IPS-18c (cell line): ENCODE measurements around the gene SLC25A21.
"Not testable (repeated sequence)": the region's sequence is repeated elsewhere in the genome, so short reads cannot be mapped to it uniquely, and the experiment has no call there.

Source experiments
- H3K4me3 ChIP-seq: 2 replicates; pipeline ENCODE4 v1.7.0; 2013; ENCODE audit warnings: low read depth, mild to moderate bottlenecking, low read length, moderate library complexity; ENCODE audit not compliant: insufficient read depth
- H3K9me3 ChIP-seq: one replicate; pipeline ENCODE4 v1.6.1; 2013; ENCODE audit warnings: mild to moderate bottlenecking, low read length, moderate library complexity; ENCODE audit not compliant: control insufficient read depth, insufficient read depth

SLC25A21 gene

DNA sequence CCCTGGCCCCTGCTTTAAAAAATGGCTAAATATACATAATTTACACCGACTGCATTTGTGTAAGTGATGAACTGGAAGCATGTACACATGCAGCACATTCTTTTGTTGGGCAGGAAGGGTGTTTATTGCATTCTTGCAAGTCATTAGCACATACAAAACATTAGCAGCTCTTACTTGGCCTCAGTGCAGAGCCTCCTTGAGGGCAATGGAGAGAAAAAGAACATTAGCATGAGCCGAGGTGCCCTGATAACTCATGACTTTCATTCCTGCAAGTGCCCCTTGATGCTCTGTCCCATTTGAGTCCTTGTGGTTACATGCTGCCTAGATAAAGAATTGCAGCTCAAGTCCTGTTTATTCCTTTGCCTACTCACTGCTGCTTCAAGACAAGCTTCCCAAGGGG, 448.9 kb downstream of the SLC25A21 start:
- Histone ChIP-seq H3K9me3 (no peaks in the 10 kb centered on the region), H3K4me3 (no peak overlapping the region)

DNA sequence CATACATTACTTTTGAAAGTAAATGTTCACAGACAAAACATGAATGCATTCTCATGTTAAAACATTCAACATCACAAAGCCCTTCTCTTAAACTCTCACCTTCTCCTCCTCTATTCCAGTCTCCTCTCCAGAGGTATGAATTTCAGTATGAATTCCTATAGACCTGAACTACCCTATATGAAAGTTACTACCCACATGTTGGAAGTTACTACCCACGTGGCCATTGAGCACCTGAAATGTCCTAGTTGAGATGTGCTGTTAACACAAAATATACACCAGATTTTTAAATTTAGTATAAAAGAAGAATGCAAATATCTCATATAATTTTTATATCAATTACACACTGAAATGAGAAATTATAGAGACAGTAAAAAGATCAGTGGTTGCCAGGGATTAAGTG, 450.5 kb downstream of the SLC25A21 start:
- Histone ChIP-seq H3K4me3 (no peak overlapping the region), H3K9me3 (no peaks in the 10 kb centered on the region)

DNA sequence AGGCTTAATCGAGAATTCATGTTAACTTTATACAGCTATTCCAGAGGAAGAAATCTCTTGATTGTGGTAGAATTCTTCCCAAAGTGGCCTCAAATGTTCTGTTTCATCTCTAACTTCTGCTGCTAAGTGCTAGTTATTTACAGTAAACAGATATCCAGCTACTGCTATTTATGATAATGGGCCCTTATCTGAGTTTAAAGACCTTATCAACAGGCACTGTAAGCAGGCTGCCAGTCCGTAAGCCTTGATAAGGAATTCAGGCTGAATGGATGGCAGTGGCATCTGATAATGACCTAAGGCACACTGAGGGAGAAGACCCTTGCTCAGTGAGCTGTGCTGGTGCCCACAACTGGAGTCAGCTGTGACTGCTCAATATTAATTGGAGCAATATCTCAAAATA, 451.7 kb downstream of the SLC25A21 start:
- no peak overlapping the region for H3K4me3 ChIP-seq
- H3K9me3 ChIP-seq, result no peaks in the 10 kb centered on the region

DNA sequence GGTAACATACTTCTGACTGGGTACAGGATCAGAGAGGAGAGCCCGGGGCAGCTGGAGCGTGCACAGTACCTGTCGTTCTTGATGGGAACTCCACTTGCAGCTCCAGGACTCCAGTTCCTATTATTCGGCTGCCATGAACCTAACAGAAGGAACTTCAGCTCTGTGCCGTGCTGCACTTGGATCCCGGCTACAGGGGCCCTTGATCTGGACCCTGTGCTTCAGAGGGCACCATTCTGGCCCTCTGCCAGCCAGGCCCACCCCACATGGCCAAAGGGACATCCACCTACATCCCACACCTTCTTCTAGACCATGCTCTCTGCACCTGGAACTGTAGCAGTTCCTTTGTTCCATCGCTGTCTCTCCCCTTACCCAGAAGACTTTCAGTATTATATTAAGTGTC, 452.6 kb downstream of the SLC25A21 start:
- H3K9me3 ChIP-seq, result no peaks in the 10 kb centered on the region
- H3K4me3 ChIP-seq, result no peak overlapping the region

DNA sequence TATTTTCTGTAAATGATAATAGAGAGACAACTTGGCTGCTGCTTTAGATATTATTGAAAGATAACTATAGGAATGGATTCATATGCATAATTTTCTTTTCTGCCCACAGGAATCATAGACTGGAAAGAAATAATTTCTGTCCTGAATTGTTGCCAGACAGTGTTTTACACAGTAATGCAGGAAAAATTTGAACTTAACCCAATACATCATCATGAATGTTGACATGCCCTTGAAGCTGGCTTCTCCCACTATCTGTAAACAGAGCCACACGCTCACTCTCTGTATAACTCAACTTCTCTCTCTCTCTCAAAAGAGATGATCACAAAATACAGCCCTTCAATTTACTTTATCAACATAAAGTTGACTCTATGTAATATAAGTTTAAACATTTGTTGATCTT, 454.2 kb downstream of the SLC25A21 start:
- H3K9me3 ChIP-seq, result no peaks in the 10 kb centered on the region
- no peak overlapping the region for H3K4me3 ChIP-seq

DNA sequence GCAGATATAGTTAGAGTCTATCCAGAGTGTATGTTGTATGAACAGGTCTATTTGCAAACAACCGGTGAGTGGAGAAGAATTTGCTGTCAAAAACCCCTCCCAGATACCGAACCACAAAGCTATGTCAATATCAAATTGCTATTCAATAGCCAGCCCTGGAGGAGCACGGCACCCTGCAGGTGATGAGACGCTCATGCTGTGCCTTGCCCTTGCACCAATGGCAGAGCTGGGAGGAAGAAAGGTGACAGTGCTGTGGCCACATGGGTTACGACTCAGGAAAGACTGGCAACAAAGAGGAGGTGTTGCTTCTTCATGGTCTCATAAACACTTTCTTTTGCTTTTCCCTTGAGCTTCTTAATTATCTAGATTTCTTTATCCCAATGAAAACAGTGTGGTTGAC, 455.0 kb downstream of the SLC25A21 start:
- H3K4me3 ChIP-seq, result no peak overlapping the region
- no peaks in the 10 kb centered on the region for H3K9me3 ChIP-seq

DNA sequence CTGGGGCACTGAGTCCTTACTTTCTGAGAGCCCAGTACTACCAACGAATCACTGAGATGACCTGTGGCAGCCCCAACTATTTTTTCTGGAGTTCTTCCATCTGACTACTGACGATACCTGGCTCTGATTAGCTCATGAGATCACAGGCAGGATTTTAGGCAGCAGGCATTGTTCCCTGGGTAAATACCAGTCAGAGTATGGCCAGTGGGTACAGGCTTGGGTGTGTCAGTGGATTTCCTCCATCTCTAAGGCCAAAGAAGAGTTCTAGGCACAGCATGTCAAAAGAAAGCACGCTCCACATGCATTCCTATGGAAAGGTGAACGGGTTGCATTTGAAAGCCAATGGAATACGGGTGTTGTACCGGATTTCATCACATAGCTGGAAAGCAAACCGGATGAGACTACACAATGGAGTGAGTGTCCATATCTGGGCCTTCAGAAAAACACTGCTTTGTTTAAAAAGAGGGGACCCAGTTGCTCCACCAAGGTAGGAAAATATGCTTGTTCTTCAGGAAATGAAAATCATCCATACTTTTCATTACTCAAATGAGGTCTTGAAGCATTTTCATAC, 455.7 kb downstream of the SLC25A21 start:
- H3K9me3 ChIP-seq, result no peaks in the 10 kb centered on the region
- H3K4me3 ChIP-seq, result no peak overlapping the region

DNA sequence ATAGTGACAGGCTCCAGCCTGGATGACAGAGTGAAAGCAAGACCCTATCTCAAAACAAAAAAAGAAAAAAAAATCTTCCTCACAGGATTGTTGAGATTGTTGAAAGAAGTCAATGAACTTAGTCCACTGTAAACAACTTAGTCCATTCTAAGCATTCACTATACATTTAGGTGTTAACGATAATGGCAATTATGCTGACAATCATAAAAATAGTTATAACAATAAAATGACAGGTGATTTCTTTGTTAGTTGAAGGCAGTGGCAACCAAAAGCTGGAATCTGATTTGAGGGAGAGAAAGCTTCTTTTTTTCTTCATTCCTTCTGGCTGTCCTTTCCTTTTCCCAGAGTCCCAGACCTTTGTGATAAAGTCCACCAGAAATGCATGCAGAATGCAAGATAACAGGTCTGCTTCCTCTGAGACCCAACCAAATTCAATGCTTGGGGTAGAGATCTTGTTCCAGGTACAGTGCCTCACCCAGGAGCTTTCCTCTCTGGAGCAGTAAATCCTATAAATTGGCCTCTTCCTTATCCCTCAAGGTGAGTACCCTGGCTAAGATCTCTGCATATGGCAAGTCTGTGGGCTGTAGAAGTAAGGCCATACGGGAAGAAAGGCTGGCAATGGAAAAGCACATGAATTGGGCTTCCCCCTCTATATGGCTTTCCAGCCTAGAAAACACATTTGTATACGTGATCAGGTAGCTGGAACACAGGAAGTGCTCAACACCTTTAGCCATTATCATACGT, 458.3 kb downstream of the SLC25A21 start:
- Histone ChIP-seq H3K4me3 (no peak overlapping the region), H3K9me3 (no peaks in the 10 kb centered on the region)

DNA sequence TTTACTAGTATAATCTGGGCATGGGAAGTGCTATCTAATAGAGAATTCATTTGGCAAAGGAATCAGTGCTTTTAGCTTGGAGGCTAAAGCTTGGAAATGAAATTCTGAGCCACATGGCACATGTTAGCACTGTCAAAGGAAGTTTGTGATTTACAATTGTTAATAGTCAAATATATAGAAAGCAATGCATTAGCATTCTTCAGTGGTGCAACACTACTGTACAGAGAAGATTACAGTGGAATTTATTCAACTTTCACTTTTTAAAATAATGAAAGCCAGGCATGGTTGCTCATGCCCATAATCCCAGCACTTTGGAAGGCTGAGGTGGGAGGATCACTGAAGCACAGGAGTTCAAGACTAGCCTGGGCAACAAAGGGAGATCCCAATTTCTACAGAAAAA, 464.8 kb downstream of the SLC25A21 start:
- Histone ChIP-seq H3K9me3 (no peaks in the 10 kb centered on the region), H3K4me3 (no peak overlapping the region)

DNA sequence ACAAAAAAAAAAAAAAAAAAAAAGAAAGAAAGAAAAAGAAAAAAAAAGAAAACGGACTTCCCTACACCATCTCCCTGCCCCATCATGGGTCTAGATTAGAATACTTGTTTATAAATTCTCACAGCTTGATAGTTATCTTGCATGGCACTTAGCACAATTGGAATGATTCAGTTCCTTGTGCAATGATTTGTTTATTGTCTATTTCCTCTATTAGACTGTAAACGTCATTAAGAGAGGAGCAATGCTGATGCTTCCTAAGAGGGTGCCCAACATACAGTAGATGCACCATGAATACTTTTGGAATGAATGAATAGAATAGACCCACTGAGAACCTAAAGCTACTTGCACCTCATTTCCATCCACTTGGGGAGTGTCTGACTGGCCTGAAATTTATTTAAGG, 469.9 kb downstream of the SLC25A21 start:
- Histone ChIP-seq H3K4me3 (no peak overlapping the region), H3K9me3 (no peaks in the 10 kb centered on the region)

DNA sequence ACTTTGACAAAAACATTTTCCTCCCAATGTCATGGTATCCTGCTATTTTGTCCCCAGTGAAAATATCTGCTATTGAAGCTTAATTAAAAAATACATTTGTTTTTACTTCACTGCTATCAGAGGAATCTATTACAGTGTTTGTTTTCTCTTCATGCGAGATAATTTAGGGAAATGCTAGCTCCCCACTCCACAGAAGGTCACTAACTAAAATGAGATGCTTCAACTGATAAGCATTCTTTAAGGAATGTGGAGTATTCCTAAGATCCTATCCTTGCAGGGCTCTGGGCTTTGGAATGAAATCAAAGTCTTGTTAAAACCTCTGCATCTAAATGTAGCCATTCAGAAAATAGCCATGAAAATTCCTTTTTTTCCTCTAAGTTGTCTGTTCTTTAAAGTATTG, 471.3 kb downstream of the SLC25A21 start:
- H3K4me3 ChIP-seq, result no peak overlapping the region
- H3K9me3 ChIP-seq, result no peaks in the 10 kb centered on the region

DNA sequence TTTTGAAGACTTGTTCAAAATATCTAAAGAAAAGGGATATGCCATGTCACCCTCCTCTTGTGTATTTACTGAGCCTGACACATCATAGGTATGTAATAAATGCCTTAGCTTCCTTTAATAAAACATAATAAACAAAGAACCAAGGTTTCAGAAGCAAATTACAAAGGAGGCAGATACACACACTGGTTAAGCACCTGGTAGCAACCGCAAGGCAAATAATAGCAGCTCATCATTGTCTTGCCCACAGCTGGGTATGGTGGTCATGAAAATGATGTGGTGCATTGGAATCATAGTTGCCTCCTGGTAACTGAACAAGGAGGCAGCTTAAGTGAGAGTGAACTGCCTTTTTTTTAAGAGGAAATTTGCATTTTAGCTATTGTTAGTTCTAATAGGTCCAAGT, 471.8 kb downstream of the SLC25A21 start:
- no peak overlapping the region for H3K4me3 ChIP-seq

DNA sequence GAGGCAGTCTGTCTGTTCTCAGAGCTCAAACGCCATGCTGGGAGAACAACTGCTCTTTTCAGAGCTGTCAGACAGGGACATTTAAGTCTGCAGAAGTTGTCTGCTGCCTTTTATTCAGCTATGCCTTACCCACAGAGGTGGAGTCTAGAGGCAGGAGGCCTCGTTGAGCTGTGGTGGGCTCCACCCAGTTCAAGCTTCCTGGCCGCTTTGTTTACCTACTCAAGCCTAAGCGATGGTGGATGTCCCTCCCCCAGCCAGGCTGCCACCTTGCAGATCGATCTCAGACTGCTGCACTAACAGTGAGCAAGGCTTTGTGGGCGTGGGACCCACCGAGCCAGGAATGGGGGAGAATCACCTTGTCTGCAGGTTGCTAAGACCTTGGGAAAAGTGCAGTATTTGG, 473.0 kb downstream of the SLC25A21 start:
- not testable (repeated sequence) for H3K4me3 ChIP-seq, H3K9me3 ChIP-seq

More for the DNA sequence above, 471.8 kb downstream of the SLC25A21 start:
- no peaks in the 10 kb centered on the region for H3K9me3 ChIP-seq

DNA sequence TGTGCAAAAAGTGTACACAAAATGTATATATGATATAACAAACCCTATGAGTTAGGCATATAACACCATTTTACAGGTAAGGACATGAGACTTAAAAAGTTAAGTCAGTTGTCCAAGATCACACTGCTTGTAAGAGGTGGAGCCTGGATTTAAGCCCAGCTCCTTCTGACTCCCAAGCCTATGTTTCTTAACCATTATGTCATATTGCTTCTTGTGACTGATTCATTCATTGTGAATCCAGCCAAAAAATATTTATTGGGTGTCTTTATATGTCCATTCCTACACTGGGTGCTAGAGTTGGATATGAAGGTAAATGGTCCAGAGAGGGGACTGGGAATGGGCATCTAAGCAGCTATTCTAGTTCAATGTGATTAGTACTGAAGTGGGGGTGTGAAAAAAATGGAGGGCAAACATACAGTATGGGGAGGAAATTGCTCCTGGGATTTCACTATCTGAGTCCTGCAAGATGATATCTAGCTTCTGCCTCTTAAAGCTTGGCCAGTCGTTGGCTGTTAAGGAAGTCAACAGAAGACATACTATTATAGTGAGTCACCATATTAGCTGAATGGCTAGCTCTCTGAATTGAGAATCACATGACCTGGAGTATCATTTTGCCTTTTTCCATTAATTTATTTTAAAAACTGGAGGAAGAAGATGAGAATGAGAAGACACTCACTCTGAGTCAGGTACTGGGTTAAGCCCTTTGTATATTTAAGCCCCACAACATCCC, 481.9 kb downstream of the SLC25A21 start:
- H3K9me3 ChIP-seq, result no peaks in the 10 kb centered on the region
- no peak overlapping the region for H3K4me3 ChIP-seq

DNA sequence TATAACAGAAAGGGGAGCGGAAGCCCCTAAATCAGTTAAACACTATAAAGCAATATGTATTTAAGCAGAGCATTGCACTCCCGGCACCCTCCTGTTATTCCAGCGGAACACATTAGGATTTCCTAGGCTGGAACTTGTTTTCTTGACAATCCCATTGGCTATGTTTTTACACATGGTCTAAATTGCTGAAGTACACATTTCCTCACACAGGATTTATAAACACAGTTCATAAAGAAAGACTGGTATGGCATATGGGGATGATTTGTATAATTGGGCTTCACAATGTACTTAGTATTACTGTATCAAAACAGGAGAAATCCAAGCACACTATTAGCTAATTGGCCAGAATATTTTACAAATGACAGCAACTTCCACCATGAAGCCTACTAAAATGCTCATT, 487.5 kb downstream of the SLC25A21 start:
- H3K4me3 ChIP-seq, result no peak overlapping the region
- no peaks in the 10 kb centered on the region for H3K9me3 ChIP-seq

DNA sequence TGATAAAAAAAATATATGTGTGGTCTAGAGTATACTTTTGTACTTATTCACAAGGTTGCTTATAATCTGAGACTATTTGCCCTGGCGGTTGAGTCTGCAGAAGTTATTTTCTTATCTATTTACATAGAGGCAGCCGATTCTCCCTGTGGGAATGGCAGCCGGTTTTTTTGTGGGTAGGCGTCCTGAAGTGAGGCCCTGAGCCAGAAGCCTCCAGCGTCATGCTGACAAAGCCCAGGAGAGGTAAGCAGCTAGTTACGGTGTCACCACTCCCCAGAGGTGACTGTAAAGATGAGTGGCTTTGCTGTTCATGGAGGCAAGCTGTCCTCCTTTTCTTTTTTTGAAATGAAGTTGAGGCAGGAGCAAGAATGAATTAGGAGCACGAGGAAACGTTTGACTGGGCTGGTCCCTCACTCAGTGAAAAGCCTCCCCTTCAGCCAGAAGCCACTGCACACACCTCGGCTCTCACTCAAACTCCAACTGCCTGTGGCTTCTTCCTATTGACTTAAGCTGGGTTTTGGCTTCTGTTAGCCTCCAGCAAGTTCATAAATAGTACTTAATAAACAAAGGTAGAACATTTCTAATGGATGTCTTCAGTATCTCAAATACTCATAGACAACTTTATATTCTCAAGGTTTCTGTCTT, 489.2 kb downstream of the SLC25A21 start:
- Histone ChIP-seq H3K9me3 (no peaks in the 10 kb centered on the region), H3K4me3 (no peak overlapping the region)

DNA sequence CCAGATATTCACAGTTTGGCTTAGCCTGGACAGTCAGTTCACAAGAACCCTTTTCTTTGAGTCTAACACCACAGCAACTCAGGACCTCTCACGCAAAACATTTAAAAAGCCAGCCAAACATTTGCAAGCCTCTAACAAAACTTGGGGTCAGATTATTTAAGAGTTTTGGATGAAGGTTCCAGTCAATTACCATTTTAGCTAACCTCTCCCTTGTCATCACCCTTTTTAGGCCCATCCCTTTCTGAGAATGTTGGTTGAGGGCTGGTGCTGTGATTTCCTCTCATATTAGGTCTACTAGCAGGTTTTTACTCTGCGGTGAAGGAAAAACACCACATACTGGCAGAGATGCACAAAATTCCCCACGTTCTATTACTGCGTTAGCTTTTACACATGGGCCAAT, 490.1 kb downstream of the SLC25A21 start:
- Histone ChIP-seq H3K9me3 (no peaks in the 10 kb centered on the region), H3K4me3 (no peak overlapping the region)

DNA sequence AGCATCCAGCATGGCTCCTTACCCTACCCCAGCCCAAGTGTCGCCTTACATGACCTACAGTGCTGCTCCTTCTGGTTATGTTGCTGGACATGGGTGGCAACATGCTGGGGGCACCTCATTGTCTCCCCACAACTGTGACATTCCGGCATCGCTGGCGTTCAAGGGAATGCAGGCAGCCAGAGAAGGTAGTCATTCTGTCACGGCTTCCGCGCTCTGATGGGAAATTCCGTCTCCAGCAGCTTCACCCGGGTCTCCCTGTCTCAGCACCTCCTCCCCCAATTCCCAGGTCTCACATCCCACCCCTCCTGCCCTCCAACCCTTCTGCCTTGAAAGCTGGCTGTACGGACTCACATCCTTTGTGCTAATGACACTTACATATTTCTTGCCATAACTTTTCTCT, 496.2 kb downstream of the SLC25A21 start:
- Histone ChIP-seq H3K4me3 (no peak overlapping the region), H3K9me3 (no peaks in the 10 kb centered on the region)
